Gastrocnemius medialis (tissue), 4 donors: ENCODE data around the gene SMYD5.

Experiments used
- POLR2A ChIP-seq, 2 donors: fragments of 450-650 bp; IDR thresholded peaks; one replicate each; pipeline ENCODE4 v1.6.1; 2017; ENCODE audit warnings: antibody characterized with exemption in 2 of 2, mild to moderate bottlenecking in 2 of 2, moderate library complexity in 2 of 2
- TF ChIP-seq, protein P1 (sequence below), 5 experiments: fragments of 450-650 bp in 3 of 5; fragments of 200-600 bp in 2 of 5; sonication (generic) in 2 of 5; IDR thresholded peaks in 4 of 5; conservative IDR thresholded peaks in 1 of 5; 1 replicate in 4 of 5; 2 replicates in 1 of 5; pipeline ENCODE4 v1.5.1; 2016 to 2019; ENCODE audit warnings: antibody characterized with exemption in 5 of 5, mild to moderate bottlenecking in 3 of 5, moderate library complexity in 3 of 5

DNA sequence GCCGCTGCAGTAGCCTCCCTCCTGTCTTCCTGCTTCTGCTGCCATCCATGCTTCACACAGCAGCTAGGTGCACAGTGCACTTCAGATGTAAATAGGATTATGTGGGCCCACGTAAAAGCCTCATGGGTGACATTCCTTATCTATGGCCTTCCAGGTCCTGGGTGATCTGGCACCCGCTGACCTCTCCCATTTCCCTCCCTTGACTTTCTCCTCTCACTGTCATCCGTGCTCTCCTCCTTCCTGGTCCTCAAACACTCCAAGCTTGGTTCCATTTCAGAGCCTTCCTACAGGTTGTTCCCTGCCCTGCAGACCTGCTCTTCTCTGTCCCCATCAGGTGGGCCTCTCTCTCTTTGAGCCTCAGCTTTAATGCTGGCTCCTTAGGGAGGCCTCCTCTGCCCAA, 4.0 kb upstream of the SMYD5 start:
- no peak for TF ChIP-seq POLR2A (IDR thresholded peaks at IDR 0.05)
- TF ChIP-seq, protein P1, sequence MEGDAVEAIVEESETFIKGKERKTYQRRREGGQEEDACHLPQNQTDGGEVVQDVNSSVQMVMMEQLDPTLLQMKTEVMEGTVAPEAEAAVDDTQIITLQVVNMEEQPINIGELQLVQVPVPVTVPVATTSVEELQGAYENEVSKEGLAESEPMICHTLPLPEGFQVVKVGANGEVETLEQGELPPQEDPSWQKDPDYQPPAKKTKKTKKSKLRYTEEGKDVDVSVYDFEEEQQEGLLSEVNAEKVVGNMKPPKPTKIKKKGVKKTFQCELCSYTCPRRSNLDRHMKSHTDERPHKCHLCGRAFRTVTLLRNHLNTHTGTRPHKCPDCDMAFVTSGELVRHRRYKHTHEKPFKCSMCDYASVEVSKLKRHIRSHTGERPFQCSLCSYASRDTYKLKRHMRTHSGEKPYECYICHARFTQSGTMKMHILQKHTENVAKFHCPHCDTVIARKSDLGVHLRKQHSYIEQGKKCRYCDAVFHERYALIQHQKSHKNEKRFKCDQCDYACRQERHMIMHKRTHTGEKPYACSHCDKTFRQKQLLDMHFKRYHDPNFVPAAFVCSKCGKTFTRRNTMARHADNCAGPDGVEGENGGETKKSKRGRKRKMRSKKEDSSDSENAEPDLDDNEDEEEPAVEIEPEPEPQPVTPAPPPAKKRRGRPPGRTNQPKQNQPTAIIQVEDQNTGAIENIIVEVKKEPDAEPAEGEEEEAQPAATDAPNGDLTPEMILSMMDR (IDR thresholded peaks at IDR 0.05 in 4 of 5, conservative IDR thresholded peaks at IDR 0.05 in 1 of 5): no peak
